Neural cell (in vitro differentiated cells): ENCODE results near the gene PPP1R9B.

Source experiments
- EP300 ChIP-seq: fragments of 450-650 bp; conservative IDR thresholded peaks from 2 replicates; pipeline ENCODE4 v1.6.1; 2014; ENCODE audit warnings: antibody characterized with exemption, mild to moderate bottlenecking, moderate library complexity; ENCODE audit not compliant: poor library complexity, severe bottlenecking
- TF ChIP-seq, protein P1 (sequence below): fragments of 450-650 bp; IDR thresholded peaks from 2 replicates; pipeline ENCODE4 v1.5.1; 2014; ENCODE audit warnings: antibody characterized with exemption, mild to moderate bottlenecking, moderate library complexity; ENCODE audit not compliant: poor library complexity, severe bottlenecking
- TF ChIP-seq, protein P2 (sequence below): IDR thresholded peaks from 2 replicates; pipeline ENCODE4 v1.6.1; 2012; ENCODE audit warnings: borderline replicate concordance

DNA sequence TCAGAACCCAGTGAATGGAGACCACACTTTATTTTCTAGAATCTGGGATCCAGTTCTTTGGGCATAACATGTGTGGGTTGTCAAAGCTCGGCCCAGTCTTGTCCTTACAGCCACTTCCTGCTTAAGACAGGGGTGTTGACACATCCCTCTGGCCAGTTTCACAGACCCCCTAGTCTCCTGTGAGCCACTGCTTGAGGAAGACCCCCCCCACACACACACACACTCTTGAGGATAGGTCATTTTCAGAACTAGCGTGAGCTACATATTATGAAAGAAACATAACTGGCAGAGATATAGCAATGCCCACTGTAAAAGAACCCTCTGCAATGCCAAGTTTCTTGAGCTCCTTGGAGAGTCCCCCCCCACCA, 58.6 kb downstream of the PPP1R9B start:
- TF ChIP-seq, protein P1, sequence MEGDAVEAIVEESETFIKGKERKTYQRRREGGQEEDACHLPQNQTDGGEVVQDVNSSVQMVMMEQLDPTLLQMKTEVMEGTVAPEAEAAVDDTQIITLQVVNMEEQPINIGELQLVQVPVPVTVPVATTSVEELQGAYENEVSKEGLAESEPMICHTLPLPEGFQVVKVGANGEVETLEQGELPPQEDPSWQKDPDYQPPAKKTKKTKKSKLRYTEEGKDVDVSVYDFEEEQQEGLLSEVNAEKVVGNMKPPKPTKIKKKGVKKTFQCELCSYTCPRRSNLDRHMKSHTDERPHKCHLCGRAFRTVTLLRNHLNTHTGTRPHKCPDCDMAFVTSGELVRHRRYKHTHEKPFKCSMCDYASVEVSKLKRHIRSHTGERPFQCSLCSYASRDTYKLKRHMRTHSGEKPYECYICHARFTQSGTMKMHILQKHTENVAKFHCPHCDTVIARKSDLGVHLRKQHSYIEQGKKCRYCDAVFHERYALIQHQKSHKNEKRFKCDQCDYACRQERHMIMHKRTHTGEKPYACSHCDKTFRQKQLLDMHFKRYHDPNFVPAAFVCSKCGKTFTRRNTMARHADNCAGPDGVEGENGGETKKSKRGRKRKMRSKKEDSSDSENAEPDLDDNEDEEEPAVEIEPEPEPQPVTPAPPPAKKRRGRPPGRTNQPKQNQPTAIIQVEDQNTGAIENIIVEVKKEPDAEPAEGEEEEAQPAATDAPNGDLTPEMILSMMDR, result no peak
- no peak for TF ChIP-seq EP300
- TF ChIP-seq, protein P2, sequence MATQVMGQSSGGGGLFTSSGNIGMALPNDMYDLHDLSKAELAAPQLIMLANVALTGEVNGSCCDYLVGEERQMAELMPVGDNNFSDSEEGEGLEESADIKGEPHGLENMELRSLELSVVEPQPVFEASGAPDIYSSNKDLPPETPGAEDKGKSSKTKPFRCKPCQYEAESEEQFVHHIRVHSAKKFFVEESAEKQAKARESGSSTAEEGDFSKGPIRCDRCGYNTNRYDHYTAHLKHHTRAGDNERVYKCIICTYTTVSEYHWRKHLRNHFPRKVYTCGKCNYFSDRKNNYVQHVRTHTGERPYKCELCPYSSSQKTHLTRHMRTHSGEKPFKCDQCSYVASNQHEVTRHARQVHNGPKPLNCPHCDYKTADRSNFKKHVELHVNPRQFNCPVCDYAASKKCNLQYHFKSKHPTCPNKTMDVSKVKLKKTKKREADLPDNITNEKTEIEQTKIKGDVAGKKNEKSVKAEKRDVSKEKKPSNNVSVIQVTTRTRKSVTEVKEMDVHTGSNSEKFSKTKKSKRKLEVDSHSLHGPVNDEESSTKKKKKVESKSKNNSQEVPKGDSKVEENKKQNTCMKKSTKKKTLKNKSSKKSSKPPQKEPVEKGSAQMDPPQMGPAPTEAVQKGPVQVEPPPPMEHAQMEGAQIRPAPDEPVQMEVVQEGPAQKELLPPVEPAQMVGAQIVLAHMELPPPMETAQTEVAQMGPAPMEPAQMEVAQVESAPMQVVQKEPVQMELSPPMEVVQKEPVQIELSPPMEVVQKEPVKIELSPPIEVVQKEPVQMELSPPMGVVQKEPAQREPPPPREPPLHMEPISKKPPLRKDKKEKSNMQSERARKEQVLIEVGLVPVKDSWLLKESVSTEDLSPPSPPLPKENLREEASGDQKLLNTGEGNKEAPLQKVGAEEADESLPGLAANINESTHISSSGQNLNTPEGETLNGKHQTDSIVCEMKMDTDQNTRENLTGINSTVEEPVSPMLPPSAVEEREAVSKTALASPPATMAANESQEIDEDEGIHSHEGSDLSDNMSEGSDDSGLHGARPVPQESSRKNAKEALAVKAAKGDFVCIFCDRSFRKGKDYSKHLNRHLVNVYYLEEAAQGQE, result no peak
